Gastrocnemius medialis (tissue), 4 donors: ENCODE results near the gene SV2B. TPM values are rescaled to one million over a fixed set of nuclear protein-coding genes. Genes with fewer than 3 reads are reported as not detected.

Source experiments
- ATAC-seq, 2 donors: fragments of 150-250 bp; one replicate each; pipeline ENCODE4 v1.9.1; 2016
- DNase-seq, 2 donors: peaks; one replicate each; pipeline ENCODE4 v3.0.0-alpha.2; 2019
- H3K27ac ChIP-seq, 4 donors: fragments of 200-600 bp; sonication (generic); 1 replicate in 1 of 4; 2 replicates in 3 of 4; pipeline ENCODE4 v1.5.1; 2016 to 2018; ENCODE audit warnings: mild to moderate bottlenecking in 2 of 4, moderate library complexity in 1 of 4
- H3K27me3 ChIP-seq, 3 donors: fragments of 200-600 bp; sonication (generic) in 2 of 3; 1 replicate in 1 of 3; 2 replicates in 2 of 3; pipeline versions ENCODE4 v1.5.1 to v1.6.0; 2016 to 2019; ENCODE audit warnings: mild to moderate bottlenecking in 1 of 3, moderate library complexity in 1 of 3
- H3K36me3 ChIP-seq, 2 donors: fragments of 200-600 bp; sonication (generic) in 1 of 2; one replicate each; pipeline ENCODE4 v1.5.1; 2017 to 2018
- H3K4me1 ChIP-seq, 2 donors: fragments of 200-600 bp; sonication (generic) in 1 of 2; one replicate each; pipeline ENCODE4 v1.5.1; 2016 to 2017; ENCODE audit warnings: mild to moderate bottlenecking in 2 of 2
- H3K4me3 ChIP-seq, 4 donors: fragments of 200-600 bp; sonication (generic) in 3 of 4; 1 replicate in 1 of 4; 2 replicates in 3 of 4; pipeline ENCODE4 v1.5.1; 2016 to 2019; ENCODE audit warnings: mild to moderate bottlenecking in 2 of 4
- H3K9me3 ChIP-seq, 3 donors: fragments of 200-600 bp; sonication (generic) in 2 of 3; 1 replicate in 1 of 3; 2 replicates in 2 of 3; pipeline ENCODE4 v1.5.1; 2016 to 2019
- POLR2A ChIP-seq, 2 donors: fragments of 450-650 bp; IDR thresholded peaks; one replicate each; pipeline ENCODE4 v1.6.1; 2017; ENCODE audit warnings: antibody characterized with exemption in 2 of 2, mild to moderate bottlenecking in 2 of 2, moderate library complexity in 2 of 2
- in situ Hi-C, 4 donors: fragments of 200-750 bp; cut with MboI; loops; one replicate each; pipeline versions ENCODE4 v1.15.0 to v1.8.0; 2017; ENCODE audit warnings: low sequenced_read_pairs in 4 of 4
- intact Hi-C: fragments of 100-400 bp; cut with DNase I; formaldehyde crosslinking; loops from one replicate; pipeline ENCODE4 v1.15.1; 2023; ENCODE audit warnings: low total_unique reads
- total RNA-seq, 4 donors: library from RNA; depleted of rRNA; stranded (reverse); fragments of >200 nt; gene quantifications; one replicate each; pipeline versions ENCODE4 v1.1.0 to v1.2.3, GENCODE V29; 2016
- TF ChIP-seq, protein P1 (sequence below), 5 experiments: fragments of 450-650 bp in 3 of 5; fragments of 200-600 bp in 2 of 5; sonication (generic) in 2 of 5; IDR thresholded peaks in 4 of 5; conservative IDR thresholded peaks in 1 of 5; 1 replicate in 4 of 5; 2 replicates in 1 of 5; pipeline ENCODE4 v1.5.1; 2016 to 2019; ENCODE audit warnings: antibody characterized with exemption in 5 of 5, mild to moderate bottlenecking in 3 of 5, moderate library complexity in 3 of 5

SV2B gene
- total RNA-seq, 4 donors from 2014 or later, result 0.36 to 0.89 (median 0.67) TPM

DNA sequence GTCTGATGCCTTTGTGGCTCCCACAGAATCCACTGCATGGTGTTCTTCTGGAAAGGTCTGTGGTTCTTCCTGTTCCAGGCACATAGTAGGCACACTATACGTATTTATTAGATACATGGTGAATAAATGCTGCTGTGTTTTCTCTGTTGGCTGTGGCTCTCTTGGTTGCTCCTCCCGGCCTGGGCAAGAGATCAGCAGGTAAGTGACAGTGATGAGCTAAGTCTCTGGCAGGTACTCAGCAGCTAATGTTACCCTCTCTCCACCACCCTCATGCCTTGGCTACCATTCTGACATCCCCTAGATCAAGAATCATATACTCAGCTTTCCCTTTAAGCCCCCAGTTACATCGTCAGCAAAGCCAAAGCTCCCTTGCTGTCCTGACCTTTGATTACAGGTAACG lies 8.4 kb downstream of the SV2B start:
- no peak for ATAC-seq
- in situ Hi-C loops (no loop called here), intact Hi-C loops (no loop called here)
- TF ChIP-seq POLR2A (IDR thresholded peaks at IDR 0.05), result no peak
- TF ChIP-seq, protein P1, sequence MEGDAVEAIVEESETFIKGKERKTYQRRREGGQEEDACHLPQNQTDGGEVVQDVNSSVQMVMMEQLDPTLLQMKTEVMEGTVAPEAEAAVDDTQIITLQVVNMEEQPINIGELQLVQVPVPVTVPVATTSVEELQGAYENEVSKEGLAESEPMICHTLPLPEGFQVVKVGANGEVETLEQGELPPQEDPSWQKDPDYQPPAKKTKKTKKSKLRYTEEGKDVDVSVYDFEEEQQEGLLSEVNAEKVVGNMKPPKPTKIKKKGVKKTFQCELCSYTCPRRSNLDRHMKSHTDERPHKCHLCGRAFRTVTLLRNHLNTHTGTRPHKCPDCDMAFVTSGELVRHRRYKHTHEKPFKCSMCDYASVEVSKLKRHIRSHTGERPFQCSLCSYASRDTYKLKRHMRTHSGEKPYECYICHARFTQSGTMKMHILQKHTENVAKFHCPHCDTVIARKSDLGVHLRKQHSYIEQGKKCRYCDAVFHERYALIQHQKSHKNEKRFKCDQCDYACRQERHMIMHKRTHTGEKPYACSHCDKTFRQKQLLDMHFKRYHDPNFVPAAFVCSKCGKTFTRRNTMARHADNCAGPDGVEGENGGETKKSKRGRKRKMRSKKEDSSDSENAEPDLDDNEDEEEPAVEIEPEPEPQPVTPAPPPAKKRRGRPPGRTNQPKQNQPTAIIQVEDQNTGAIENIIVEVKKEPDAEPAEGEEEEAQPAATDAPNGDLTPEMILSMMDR (IDR thresholded peaks at IDR 0.05 in 4 of 5, conservative IDR thresholded peaks at IDR 0.05 in 1 of 5), result no peak
- no peak overlapping the region for H3K27ac ChIP-seq
- no peak overlapping the region for H3K4me3 ChIP-seq
- H3K9me3 ChIP-seq, result no peaks in the 10 kb centered on the region
- H3K4me1 ChIP-seq, result peaks cover 0 to 3% of the 10 kb centered on the region in 2 donors
- peaks cover 0 to 3% (median 0%) of the 10 kb centered on the region in 3 donors for H3K27me3 ChIP-seq
- no peaks in the 10 kb centered on the region for H3K36me3 ChIP-seq
- no peak for DNase-seq

DNA sequence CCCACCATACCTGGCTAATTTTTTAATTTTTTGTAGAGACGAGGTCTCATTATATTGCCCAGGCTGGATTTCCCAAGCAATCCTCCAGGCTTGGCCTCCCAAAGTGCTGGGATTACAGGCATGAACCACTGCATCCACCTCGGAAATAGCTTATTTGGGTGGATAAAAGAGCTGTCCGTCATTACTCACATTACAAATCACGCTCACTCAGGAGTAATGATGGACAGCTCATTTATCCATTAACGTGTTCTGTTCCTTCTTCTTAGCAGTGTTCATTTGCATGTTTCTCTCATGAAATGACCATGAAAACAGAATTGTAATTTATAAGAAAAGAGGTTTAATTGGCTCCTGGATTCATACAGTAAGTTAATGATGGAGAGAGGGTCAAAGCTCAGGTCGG lies 9.8 kb downstream of the SV2B start:
- TF ChIP-seq, protein P1 (IDR thresholded peaks at IDR 0.05 in 4 of 5, conservative IDR thresholded peaks at IDR 0.05 in 1 of 5), result no peak
- TF ChIP-seq POLR2A (IDR thresholded peaks at IDR 0.05), result no peak
- in situ Hi-C loops (no loop called here), intact Hi-C loops (no loop called here)
- Histone ChIP-seq H3K27ac (no peak overlapping the region), H3K4me1 (no peaks in the 10 kb centered on the region), H3K27me3 (peaks cover 0 to 3% (median 0%) of the 10 kb centered on the region in 3 donors), H3K4me3 (no peak overlapping the region), H3K36me3 (no peaks in the 10 kb centered on the region), H3K9me3 (no peaks in the 10 kb centered on the region)
- DNase-seq, result no peak
- ATAC-seq, result no peak

DNA sequence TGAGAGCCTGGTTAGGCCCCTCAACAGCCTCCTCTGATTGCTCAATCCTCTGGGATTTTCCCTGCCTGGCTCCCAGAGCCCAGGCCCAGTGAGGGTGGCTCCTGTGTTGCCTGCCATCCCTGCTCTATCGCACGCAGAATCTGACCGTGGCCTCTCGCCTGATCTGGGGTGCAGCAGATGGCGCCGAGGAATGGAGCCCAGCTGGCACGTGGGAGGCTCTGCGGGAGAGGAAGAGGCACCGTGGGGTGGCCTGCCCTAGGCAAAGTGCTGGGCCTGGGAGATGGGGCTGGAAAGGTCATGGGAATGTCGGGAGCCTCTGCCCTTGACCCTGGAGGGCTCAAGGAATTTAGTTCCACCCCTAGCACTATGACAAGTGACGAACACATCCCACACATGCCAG lies 10.3 kb downstream of the SV2B start:
- Histone ChIP-seq H3K4me1 (no peaks in the 10 kb centered on the region), H3K27me3 (peaks cover 0 to 3% (median 0%) of the 10 kb centered on the region in 3 donors), H3K9me3 (no peaks in the 10 kb centered on the region), H3K36me3 (no peaks in the 10 kb centered on the region), H3K4me3 (no peak overlapping the region), H3K27ac (no peak overlapping the region)
- intact Hi-C loops, result no loop called here
- no peak for ATAC-seq
- TF ChIP-seq, protein P1 (IDR thresholded peaks at IDR 0.05 in 4 of 5, conservative IDR thresholded peaks at IDR 0.05 in 1 of 5), result no peak
- TF ChIP-seq POLR2A (IDR thresholded peaks at IDR 0.05), result no peak
- in situ Hi-C loops, result no loop called here
- DNase-seq, result no peak

DNA sequence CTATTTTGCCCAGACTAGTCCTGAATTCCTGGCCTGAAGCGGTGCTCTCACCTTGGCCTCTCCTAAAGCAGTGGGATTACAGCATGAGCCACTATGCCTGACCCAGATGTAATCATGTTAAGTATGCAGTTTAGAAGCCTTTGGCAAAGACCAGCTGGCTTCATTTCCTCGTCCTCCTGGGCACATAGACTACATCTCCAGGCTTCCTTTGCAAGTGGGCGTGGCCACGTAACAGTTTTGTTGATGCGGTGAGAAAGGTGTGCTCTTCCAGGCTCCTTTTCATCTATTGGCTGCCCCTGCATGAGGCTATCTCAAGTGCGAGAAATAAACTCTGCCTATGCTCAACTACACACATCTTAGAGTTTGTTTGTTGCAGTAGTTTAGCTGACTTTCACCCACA lies 13.0 kb downstream of the SV2B start:
- no peak for DNase-seq
- Histone ChIP-seq H3K4me3 (no peak overlapping the region), H3K27ac (no peak overlapping the region), H3K9me3 (no peaks in the 10 kb centered on the region), H3K4me1 (peaks cover 3 to 16% of the 10 kb centered on the region in 2 donors), H3K36me3 (no peaks in the 10 kb centered on the region), H3K27me3 (peaks cover 0 to 3% (median 0%) of the 10 kb centered on the region in 3 donors)
- intact Hi-C loops (no loop called here), in situ Hi-C loops (no loop called here)
- ATAC-seq, result no peak
- TF ChIP-seq, protein P1 (IDR thresholded peaks at IDR 0.05 in 4 of 5, conservative IDR thresholded peaks at IDR 0.05 in 1 of 5), result no peak
- TF ChIP-seq POLR2A (IDR thresholded peaks at IDR 0.05), result no peak

DNA sequence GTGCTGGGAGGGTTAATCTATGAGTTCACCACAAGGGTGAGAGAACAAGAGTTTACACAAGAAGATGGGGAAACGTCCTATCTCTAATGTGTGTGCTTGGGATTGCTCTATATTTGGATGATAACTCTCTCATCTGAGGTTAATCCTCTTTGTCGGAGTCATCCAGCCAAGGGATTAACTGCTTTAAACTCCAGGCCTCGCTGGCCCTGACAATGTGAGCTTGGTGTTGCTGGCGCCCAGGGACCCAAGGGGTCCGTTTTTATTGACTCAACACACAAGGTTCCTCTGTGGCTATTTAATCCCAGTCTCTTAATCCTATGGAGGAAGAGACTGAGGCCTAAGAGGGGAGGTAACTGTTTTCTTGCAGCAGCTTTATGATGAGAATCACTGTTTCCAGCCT lies 14.2 kb downstream of the SV2B start:
- TF ChIP-seq POLR2A (IDR thresholded peaks at IDR 0.05), result no peak
- TF ChIP-seq, protein P1 (IDR thresholded peaks at IDR 0.05 in 4 of 5, conservative IDR thresholded peaks at IDR 0.05 in 1 of 5), result no peak
- in situ Hi-C loops (no loop called here), intact Hi-C loops (no loop called here)
- H3K4me3 ChIP-seq, result no peak overlapping the region
- no peaks in the 10 kb centered on the region for H3K36me3 ChIP-seq
- peaks cover 0 to 3% (median 0%) of the 10 kb centered on the region in 3 donors for H3K27me3 ChIP-seq
- H3K27ac ChIP-seq, result no peak overlapping the region
- peaks cover 13 to 29% of the 10 kb centered on the region in 2 donors for H3K4me1 ChIP-seq
- no peaks in the 10 kb centered on the region for H3K9me3 ChIP-seq
- no peak for DNase-seq
- no peak for ATAC-seq
